HG03095 (cell line): ENCODE data around the gene TDO2.
A peak's percentile ranks its signal among the peaks of the same experiment; 100 is the strongest.

Experiments used
- ATAC-seq: cut with Tn5 transposase; IDR thresholded peaks from one replicate; pipeline ENCODE4 v1.9.1; 2021; ENCODE audit warnings: moderate library complexity; ENCODE audit not compliant: unreplicated experiment

The TDO2 gene

DNA sequence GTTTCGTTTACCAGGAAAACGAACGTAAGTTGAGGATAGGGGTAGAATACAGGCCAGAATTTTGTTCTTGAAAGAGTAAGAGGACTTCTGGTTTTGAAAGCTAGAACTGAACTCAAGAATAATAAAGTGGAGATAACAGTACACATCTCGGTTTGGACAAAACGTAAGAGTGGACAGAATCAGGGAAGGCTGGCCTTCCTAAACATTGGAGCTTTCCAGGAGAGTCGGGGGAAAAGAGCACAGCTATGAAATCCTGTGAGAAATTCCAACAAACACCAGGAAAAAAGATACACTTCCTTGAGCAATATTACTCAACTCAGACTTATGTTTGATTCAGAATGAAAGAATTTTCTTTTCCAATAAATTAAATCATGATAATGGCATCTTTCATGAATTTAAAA lies 49.0 kb downstream of the TDO2 start:
- ATAC-seq = no peak

DNA sequence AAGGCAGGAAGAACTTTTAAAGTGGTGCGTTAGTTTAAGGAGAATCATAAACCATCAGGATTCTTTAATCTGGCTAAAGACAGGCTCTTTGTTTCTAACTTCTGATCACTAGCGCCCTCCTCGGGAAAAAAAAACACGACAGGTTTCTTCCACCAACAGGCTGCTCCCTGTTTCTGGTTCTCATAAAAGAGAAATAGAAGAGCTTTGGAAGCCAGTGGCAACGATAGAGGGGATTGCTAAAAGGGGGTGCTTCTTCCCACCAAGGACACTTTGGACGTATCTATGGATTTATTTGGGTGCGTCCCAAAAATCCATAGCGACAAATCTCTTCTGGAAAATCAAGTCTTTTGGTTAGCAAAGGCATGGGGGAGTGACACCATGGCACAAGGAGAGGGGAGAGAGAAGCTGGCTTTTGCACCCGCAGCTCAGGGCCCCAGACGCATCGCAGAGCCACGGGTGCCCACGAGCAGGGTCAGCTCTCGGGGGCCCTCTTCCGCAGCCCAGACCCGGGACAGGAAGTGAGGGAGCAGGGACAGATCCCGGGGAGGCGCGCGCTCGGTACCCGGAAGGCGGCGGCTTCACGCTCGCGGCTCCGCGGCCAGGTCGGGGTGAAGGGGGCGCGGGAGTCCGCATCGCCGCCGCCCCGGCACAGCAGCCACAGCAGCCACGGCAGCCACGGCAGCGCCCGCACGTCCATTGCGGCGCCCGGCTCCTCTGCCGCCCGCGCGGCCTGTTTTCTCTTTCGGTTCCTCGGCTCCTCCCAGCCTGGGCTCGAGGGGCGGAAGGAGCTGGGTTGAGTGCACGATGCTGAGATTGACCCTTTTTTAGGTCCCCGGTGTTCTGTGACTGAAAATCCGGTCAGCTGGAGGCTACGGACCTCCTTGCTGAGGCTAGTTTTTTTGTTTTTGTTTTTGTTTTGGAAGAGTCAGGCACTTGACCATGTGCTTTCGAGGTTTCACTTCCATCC lies 49.9 kb downstream of the TDO2 start, which contains the start of gene CTSO:
Gene CTSO, minus strand, starts transcription at position 716 of the 967 bp plus-strand sequence. Its CDS starts 19 bp downstream, at position 697.
- ATAC-seq = peak; percentile 95

DNA sequence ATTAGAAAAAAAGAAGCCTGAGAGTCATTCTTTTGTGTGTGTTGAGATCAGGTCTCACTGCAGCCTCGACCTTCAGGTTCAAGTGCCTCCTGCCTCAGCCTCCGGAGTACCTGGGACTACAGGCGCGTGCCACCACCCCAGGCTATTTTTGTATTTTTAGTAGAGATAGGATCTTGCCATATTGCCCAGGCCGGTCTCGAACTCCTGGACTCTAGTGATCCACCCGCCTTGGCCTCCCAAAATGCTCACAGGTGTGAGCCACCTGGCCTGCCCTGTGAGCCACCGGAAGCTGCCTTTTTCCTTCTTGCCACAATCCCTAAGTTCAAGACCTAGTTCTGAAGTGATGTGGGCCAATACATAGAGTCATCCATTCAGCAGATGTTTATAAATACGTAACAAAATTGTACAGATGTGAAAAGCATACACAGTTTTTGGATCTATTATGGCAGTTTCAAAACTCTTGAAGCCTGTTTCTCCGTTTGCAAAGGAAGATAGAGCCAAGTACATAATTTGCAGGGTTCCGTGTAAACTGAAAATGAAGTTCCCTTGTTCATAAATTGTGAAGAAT lies 50.7 kb downstream of the TDO2 start:
- no peak for ATAC-seq

DNA sequence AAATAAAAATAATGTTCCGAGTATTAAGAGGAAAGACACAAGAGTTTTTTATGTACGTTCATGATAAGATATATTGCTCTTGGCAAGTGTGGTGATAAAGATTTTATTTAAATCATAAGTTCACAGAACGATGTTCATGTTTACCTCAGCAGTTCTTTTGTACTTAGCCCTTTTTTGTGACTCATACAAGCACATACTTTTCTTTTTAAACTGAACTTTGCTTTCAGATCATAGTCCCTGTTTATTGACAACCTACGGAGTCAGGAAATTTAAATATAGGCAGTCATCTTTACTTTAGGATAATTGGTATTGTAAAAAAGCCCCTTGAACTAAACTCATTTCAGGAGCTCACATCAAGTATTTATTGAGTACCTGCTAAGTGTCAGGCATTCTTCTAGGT lies 51.4 kb downstream of the TDO2 start:
- ATAC-seq = no peak

- no peak for ATAC-seq
These were observed 53.0 kb downstream of the TDO2 start for GRCh38 chr4:155956461-155956860.

DNA sequence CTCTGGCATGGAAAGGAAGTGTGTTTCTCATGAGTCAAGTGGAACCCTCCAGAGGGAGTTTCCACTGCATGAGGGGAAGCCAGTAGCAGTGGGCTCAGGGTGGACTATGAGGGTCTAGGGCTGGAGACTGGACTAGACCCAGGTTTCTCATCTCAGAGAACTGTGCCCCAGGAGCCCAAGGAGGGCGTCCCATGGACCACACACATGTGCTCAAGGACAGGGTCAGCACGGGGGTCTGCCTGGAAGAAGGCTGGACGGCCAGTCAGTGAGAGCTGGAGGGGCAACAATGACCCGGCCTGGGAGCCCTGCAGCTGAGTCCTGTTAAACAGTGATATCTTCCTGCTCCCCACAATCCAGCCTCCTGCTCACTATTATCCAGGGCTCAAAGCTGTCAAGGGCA lies 55.9 kb downstream of the TDO2 start:
- no peak for ATAC-seq

GRCh38 chr4:155960522-155960921 lies 57.0 kb downstream of the TDO2 start:
- ATAC-seq = no peak

- ATAC-seq = no peak
These were observed 58.1 kb downstream of the TDO2 start for GRCh38 chr4:155961575-155961974.

GRCh38 chr4:155962767-155963166 lies 59.3 kb downstream of the TDO2 start:
- ATAC-seq = no peak

DNA sequence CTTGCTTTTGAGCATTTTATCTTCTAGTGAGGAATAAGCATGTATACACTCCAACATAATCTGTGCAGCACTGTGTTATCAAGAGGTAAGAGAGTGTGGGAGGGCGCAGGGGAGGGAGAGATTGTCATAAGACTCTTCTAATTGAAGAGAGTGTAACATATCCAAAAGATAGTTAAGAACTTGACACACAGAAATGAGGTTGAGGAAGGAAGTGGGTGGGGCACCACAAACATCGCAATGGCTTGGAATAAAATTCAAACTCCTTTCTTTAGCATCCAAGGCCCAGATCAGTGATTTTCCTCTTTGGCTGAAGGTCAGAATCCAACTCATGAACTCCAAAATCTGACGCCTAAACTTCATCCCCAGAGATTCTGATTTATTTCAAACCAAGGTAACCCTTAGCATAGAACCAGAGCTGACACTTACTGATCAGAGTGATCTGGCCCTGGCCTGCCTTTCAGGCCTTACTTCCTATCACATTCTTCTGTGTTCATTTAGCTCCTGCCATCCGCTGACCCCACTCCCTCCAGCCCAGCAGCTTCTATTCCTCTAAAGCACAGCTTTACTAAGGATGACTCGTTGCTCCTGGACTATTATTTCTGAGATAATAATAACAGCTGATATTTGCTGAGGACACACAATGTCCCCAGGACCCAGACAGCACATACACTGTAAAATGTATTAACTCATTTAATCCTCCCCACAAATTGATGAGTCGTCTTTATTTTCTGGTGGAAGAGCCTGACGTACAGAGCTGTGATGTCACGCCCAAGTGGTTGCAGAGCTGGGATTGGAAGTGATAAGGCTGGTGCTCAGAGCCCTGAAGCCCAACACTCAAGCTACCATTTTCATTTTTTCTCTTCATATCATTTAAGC lies 60.8 kb downstream of the TDO2 start:
- ATAC-seq = no peak

DNA sequence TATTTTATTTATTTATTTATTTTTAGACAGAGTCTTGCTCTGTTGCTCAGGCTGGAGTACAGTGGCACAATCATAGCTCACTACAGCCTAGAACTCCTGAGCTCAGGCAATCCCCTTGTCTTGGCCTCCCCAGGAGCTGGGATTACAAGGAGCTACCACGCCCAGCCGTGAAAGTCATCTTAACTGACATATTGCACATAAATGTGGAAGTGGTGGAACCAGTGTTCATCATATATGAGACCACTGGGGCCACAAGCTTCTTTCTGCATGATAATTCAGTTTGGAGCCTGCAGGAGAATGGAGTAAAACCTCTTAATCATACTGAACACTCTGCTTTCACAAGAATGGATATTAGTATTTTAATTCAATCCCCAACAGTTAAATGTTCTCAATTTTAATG lies 62.7 kb downstream of the TDO2 start:
- ATAC-seq = no peak

- ATAC-seq = no peak
These were observed 63.4 kb downstream of the TDO2 start for GRCh38 chr4:155966731-155967395.
